Kidney capillary endothelial cell (primary cell): ENCODE data around the gene MCIDAS.

Source experiments
- DNase-seq: peaks from one replicate; pipeline ENCODE4 v3.0.0-alpha.2; 2018; ENCODE audit warnings: low spot score

MCIDAS gene

GRCh38 chr5:55226934-55227663 lies at the start of gene MCIDAS:
TSS of gene MCIDAS (minus strand) at chr5:55227315. CDS start at chr5:55227138, 177 bp downstream.
- no peak for DNase-seq

- no peak for DNase-seq
Observed at GRCh38 chr5:55276771-55277170, 49.7 kb upstream of the MCIDAS start.

- DNase-seq: no peak
Observed at GRCh38 chr5:55258339-55258738, 31.2 kb upstream of the MCIDAS start.

- no peak for DNase-seq
Observed at GRCh38 chr5:55254802-55255201, 27.7 kb upstream of the MCIDAS start.

GRCh38 chr5:55250064-55250463 lies 22.9 kb upstream of the MCIDAS start:
- no peak for DNase-seq

GRCh38 chr5:55241746-55242145 lies 14.6 kb upstream of the MCIDAS start:
- DNase-seq: no peak

GRCh38 chr5:55236800-55237199 lies 9.7 kb upstream of the MCIDAS start:
- no peak for DNase-seq

GRCh38 chr5:55234121-55234700 lies 7.1 kb upstream of the MCIDAS start:
- DNase-seq: no peak

GRCh38 chr5:55232985-55233928 lies 6.1 kb upstream of the MCIDAS start, which contains the start of gene CCNO:
TSS of gene CCNO (minus strand) at chr5:55233608. CDS start at chr5:55233523, 85 bp downstream.
- peak; percentile 50 for DNase-seq

GRCh38 chr5:55232271-55232984 lies 5.3 kb upstream of the MCIDAS start:
- DNase-seq: no peak

- DNase-seq: no peak
Observed at GRCh38 chr5:55231919-55232270, 4.8 kb upstream of the MCIDAS start.

- DNase-seq: no peak
Observed at GRCh38 chr5:55231029-55231918, 4.2 kb upstream of the MCIDAS start.

- DNase-seq: no peak
Observed at GRCh38 chr5:55230086-55230629, 3.0 kb upstream of the MCIDAS start.

- DNase-seq: no peak
Observed at GRCh38 chr5:55227664-55228430, 732 bp upstream of the MCIDAS start.

- no peak for DNase-seq
Observed at GRCh38 chr5:55226027-55226933, 835 bp downstream of the MCIDAS start.

GRCh38 chr5:55225346-55225745 lies 1.8 kb downstream of the MCIDAS start:
- no peak for DNase-seq

GRCh38 chr5:55223812-55224240 lies 3.3 kb downstream of the MCIDAS start:
- DNase-seq: no peak

- no peak for DNase-seq
Observed at GRCh38 chr5:55222985-55223811, 3.9 kb downstream of the MCIDAS start.
